Measurements from ENCODE around the gene CAPN3.

CAPN3 gene

GRCh38 chr15:42453826-42454225, 94.5 kb downstream of the CAPN3 start:
- peaks cover 14% of the 10 kb centered on the region for H3K4me1 ChIP-seq (ENCODE audit: control insufficient read depth, insufficient read depth, low read length)

GRCh38 chr15:42456531-42456930, 97.2 kb downstream of the CAPN3 start:
- H3K4me1 ChIP-seq (ENCODE audit: control insufficient read depth, insufficient read depth, low read length): peaks cover 14% of the 10 kb centered on the region
- no peak overlapping the region for H3K4me3 ChIP-seq (ENCODE audit: low read depth, low read length)
- no peaks in the 10 kb centered on the region for H3K9me3 ChIP-seq (ENCODE audit: control insufficient read depth, insufficient read depth, low read depth, low read length)
- peaks cover 3% of the 10 kb centered on the region for H3K36me3 ChIP-seq (ENCODE audit: control insufficient read depth, insufficient read depth, low read length)
- no peak overlapping the region for H3K27ac ChIP-seq (ENCODE audit: low read depth, low read length)
- H3K27me3 ChIP-seq (ENCODE audit: control insufficient read depth, insufficient read depth, low read length): no peaks in the 10 kb centered on the region
- no peak overlapping the region for H3K9ac ChIP-seq (ENCODE audit: low read length)

More at GRCh38 chr15:42453826-42454225, 94.5 kb downstream of the CAPN3 start:
- Histone ChIP-seq H3K36me3 (ENCODE audit: control insufficient read depth, insufficient read depth, low read length) (peaks cover 27% of the 10 kb centered on the region), H3K9ac (ENCODE audit: low read length) (no peak overlapping the region), H3K27ac (ENCODE audit: low read depth, low read length) (no peak overlapping the region), H3K4me3 (ENCODE audit: low read depth, low read length) (no peak overlapping the region), H3K27me3 (ENCODE audit: control insufficient read depth, insufficient read depth, low read length) (no peaks in the 10 kb centered on the region), H3K9me3 (ENCODE audit: control insufficient read depth, insufficient read depth, low read depth, low read length) (no peaks in the 10 kb centered on the region)

- Histone ChIP-seq H3K27ac (ENCODE audit: low read depth, low read length) (peak overlapping the region; percentile 60; the same call in 1 of the 2 replicates), H3K4me1 (ENCODE audit: control insufficient read depth, insufficient read depth, low read length) (peaks cover 14% of the 10 kb centered on the region), H3K4me3 (ENCODE audit: low read depth, low read length) (0 out of 2 replicates have a peak overlapping the region, but pooled peaks have one; percentile 18), H3K36me3 (ENCODE audit: control insufficient read depth, insufficient read depth, low read length) (no peaks in the 10 kb centered on the region), H3K27me3 (ENCODE audit: control insufficient read depth, insufficient read depth, low read length) (no peaks in the 10 kb centered on the region), H3K9ac (ENCODE audit: low read length) (no peak overlapping the region), H3K9me3 (ENCODE audit: control insufficient read depth, insufficient read depth, low read depth, low read length) (no peaks in the 10 kb centered on the region)
Observed at GRCh38 chr15:42456971-42457370, 97.7 kb downstream of the CAPN3 start.

- no peaks in the 10 kb centered on the region for H3K36me3 ChIP-seq (ENCODE audit: control insufficient read depth, insufficient read depth, low read length)
- H3K27ac ChIP-seq (ENCODE audit: low read depth, low read length): peak overlapping the region; percentile 76
- no peaks in the 10 kb centered on the region for H3K27me3 ChIP-seq (ENCODE audit: control insufficient read depth, insufficient read depth, low read length)
- H3K9me3 ChIP-seq (ENCODE audit: control insufficient read depth, insufficient read depth, low read depth, low read length): no peaks in the 10 kb centered on the region
- peaks cover 14% of the 10 kb centered on the region for H3K4me1 ChIP-seq (ENCODE audit: control insufficient read depth, insufficient read depth, low read length)
- peak overlapping the region; percentile 28 for H3K4me3 ChIP-seq (ENCODE audit: low read depth, low read length)
- H3K9ac ChIP-seq (ENCODE audit: low read length): peak overlapping the region; percentile 63
Observed at GRCh38 chr15:42457445-42458442, 98.4 kb downstream of the CAPN3 start.

GRCh38 chr15:42461261-42461660, 102.0 kb downstream of the CAPN3 start:
- Histone ChIP-seq H3K9me3 (ENCODE audit: control insufficient read depth, insufficient read depth, low read depth, low read length) (no peaks in the 10 kb centered on the region), H3K36me3 (ENCODE audit: control insufficient read depth, insufficient read depth, low read length) (peaks cover 9% of the 10 kb centered on the region), H3K27ac (ENCODE audit: low read depth, low read length) (no peak overlapping the region), H3K4me3 (ENCODE audit: low read depth, low read length) (no peak overlapping the region), H3K27me3 (ENCODE audit: control insufficient read depth, insufficient read depth, low read length) (no peaks in the 10 kb centered on the region), H3K4me1 (ENCODE audit: control insufficient read depth, insufficient read depth, low read length) (peaks cover 14% of the 10 kb centered on the region), H3K9ac (ENCODE audit: low read length) (no peak overlapping the region)
